Left lobe of liver (tissue), 2 donors: Measurements from ENCODE around the gene TRIM45. TPM values are rescaled to one million over a fixed set of nuclear protein-coding genes. Genes with fewer than 3 reads are reported as not detected.
"Not testable (repeated sequence)": the region's sequence is repeated elsewhere in the genome, so short reads cannot be mapped to it uniquely, and the experiment has no call there.

Experiments used
- ATAC-seq: fragments of 200-7000 bp; cut with Tn5 transposase; one replicate; pipeline ENCODE4 v1.9.1; 2020; ENCODE audit warnings: mild to moderate bottlenecking, moderate library complexity
- DNase-seq: peaks from one replicate; pipeline ENCODE4 v3.0.0-alpha.2; 2020; ENCODE audit warnings: low spot score
- total RNA-seq: library from RNA; stranded (reverse); gene quantifications from one replicate; pipeline ENCODE4 v1.2.1, GENCODE V29; 2021
- donor health status: DM: no; HTN: no; CAD: no; lungs with moderate emphysema.
- donor health status: DM: no; HTN: yes; CAD: no.

Gene TRIM45
- total RNA-seq, 1 donor from 2014 or later, result 0.73 TPM

DNA sequence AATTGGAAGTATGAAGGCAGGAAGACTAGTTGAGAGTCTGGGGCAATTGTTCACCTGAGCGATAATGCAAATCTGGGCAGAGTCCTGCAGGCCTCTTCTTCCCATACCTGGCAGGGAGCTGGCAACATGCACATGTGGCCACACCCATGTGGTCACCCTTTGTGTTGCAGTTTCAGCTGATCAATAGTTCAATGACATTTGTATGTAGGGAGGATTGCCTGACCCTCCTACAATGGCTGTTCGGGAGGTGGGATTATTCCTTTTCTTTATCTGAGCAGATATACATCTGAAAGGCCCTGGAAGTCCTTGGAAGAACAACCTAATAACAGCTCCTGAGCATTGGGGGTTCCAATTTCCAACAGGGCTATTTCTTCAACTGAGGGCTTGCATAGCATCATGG lies 15.2 kb upstream of the TRIM45 start:
- ATAC-seq (no peak), DNase-seq (no peak)

DNA sequence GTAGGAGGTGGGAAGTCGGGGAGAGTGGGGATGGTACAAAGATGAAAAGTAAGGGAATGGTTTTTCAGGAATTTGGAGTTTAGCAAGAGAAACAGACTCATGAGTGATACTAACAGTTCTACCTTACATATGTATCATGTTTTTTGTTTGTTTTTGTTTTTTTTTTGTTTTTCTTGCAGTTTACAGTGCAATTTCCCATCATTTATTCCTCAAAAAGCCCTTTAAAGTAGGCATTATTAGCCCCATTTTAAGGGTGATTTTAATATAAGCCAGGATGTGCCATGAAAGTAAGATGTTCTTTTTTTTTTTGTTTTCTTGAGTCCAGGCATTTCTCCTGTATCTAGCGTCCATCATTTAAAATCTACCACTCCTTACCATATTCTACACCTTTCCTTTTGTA lies 13.8 kb upstream of the TRIM45 start:
- ATAC-seq (no peak), DNase-seq (no peak)

GRCh38 chr1:117130526-117130925 lies 9.0 kb upstream of the TRIM45 start:
- ATAC-seq (no peak), DNase-seq (no peak)

DNA sequence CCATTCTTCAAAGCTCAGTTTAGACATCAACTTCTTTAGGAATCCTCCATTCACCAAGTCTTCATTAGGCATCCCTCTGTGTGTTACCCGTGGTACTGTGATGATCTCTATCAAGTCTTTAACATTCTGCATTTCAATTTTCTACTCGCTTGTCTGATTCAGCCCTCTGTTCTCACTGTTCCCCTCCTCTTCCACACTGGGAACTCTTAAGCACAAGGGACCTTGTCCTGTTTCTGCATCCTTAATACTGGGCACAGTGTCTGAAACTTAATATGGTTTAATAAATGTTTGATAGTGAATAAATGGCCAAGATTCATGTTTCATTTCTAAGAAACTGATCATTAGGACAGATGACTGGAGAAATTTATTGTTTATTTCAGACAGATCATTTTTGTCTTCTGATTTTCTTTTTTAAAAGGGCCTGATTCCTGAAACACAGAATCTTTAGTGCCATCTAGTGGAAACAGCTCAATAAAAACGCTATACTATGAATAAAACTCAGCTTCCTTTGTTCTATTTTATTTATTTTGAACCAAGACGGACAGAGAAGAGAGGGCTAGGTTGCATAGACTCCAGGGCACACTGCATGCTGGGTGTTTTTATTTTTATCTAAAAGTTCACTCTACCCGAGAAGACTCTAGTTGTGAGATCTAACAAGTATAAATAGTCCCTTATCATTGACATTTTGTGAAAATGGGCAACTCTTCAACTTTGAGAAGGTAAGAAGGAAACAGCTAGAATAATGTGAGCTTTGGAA lies 7.0 kb upstream of the TRIM45 start:
- ATAC-seq (peak; percentile 68), DNase-seq (no peak)

DNA sequence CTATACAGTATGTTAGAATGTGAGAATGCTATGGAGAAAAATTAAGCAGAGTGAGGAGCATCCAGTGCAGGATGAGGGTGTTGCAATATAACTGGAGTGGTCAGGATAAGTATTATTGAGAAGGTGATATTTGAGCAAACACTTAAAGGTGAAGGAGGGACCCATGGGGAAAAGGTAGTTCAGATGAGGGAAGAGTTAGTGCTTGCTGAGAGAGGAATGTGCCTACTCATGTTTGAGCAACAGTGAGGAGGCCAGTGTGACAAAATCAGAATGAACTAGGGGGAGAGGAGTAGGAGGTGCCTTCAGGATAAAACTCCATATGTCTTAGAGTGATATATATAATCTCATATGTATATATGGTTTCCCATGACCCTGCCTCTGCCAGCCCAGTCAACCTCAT lies 6.2 kb upstream of the TRIM45 start:
- ATAC-seq, result no peak

DNA sequence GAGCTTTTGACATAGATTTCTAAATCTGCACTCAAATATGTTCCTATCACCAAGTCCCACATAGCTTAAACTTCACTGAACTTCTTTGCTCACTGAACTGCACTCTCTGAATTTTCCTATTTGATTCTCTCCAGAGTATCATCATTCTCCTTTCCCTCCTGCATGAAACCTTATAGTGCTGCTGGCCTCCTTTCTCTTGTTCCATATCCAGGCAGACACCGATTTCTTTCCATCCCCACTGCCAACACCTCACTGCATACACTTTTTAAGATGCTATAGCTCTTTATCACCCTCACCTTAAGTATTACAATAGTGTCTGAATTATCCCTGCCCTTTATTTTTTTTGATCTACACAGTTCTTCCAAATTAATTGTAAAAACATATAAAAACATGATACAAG lies 3.1 kb upstream of the TRIM45 start:
- DNase-seq (no peak), ATAC-seq (no peak)

More for the DNA sequence above, 6.2 kb upstream of the TRIM45 start:
- DNase-seq, result no peak

- ATAC-seq, result no peak
These were observed 1.7 kb upstream of the TRIM45 start for GRCh38 chr1:117123274-117123673.

GRCh38 chr1:117122330-117123025 lies 929 bp upstream of the TRIM45 start:
- no peak for ATAC-seq
- DNase-seq, result no peak

More at GRCh38 chr1:117123274-117123673, 1.7 kb upstream of the TRIM45 start:
- no peak for DNase-seq

DNA sequence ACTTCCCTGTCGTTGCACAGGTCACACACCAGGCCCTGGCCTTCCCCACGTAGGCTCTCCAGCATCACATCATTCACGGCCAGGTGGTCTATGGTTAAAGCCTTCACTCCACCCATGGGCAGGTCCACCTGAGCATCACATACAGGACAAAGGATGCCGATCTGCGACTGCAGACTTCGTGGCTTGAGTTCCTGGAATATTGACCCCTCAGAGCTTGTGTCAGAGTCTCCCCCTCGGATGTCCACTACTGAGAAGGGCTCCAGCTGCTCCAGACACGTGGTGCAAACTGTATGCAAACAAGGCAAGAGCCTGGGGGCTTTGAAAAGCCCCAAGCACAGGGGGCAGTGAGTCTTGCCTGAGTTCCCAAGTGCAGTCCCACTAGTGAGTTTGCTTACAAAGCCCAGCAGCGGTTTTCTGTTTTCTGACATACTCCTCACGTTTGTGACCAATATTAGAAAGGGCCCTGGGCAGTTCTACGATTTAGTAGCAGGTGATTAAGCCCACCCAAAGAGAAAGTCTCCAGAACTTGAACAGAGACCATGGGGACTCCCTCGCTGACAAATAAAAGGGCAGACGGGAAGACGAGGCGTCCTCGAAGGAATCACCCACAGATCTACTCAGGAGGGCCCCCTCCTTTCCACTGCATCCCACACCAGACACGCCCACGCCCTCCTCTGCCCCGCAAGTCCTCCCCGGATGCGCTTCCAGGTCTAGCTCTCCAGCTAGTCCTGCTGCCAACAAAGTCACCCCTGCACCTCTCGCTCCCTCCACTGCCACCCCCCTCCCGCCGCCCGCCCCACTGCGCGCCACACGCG lies 568 bp downstream of the TRIM45 start:
- DNase-seq, result no peak
- peak; percentile 37 for ATAC-seq

GRCh38 chr1:117119144-117119543 lies 2.4 kb downstream of the TRIM45 start:
- not testable (repeated sequence) for ATAC-seq, DNase-seq

DNA sequence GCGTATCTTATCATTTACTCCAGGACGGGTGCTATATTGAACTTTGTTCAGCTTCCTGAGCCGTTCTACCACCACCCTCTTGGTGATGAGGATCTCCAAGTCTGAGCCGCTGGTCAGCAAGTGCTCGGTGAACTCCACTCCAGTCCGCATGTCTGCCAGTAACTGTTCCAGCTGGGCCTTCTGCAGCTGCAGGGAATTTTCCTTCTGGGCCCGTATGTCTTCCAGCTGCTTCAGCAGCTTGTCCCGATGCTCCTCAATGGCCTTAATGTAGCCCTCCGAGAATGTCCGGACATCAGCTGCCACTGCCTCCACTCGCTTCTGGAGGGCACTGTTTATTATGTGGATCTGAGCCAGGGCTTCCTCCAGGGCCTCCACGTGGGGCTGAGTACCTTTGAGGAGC lies 3.4 kb downstream of the TRIM45 start:
- ATAC-seq (no peak), DNase-seq (no peak)

DNA sequence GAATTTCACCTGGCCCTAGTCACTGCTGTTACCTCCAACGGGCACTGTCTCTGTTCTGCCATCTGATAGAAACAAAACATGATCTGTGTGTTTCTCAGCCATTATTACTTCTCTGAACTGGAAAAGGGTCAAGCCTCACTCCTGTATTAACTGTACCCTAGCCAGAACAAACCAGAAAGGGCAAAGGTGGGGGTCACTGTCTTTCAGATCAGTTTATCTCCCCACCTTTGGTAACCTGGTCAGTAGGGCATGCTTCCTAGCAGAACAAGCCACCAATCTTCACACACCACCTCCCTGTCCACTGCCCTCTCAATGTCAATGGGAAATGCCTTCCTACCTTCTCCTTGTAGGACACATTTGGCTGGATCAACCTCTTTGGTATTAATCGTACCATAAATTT lies 3.9 kb downstream of the TRIM45 start:
- peak; percentile 55 for DNase-seq
- peak; percentile 38 for ATAC-seq

GRCh38 chr1:117116784-117117130 lies 4.8 kb downstream of the TRIM45 start:
- DNase-seq (no peak), ATAC-seq (no peak)

- DNase-seq (no peak), ATAC-seq (no peak)
These were observed 5.3 kb downstream of the TRIM45 start for GRCh38 chr1:117116090-117116783.

GRCh38 chr1:117114877-117115276 lies 6.7 kb downstream of the TRIM45 start:
- ATAC-seq (no peak), DNase-seq (no peak)

DNA sequence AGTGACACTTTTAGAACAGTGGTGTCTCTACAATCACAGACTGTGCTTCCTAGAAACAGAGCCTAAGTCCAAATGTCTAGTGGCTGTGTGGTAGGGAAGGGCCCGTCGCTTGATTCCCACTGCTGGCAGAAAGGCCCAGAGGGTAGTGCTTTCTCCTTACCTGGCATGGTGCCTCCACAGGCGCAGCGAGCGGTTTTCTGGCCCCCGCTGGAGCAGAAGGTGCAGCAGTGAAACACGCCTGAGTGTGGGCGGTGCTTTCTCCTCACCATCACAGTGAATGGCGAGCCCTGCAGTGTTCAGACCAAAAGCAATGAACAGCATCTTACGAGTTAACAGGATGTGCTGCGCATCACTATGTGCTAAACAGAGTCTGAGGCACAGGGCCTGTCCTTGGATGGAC lies 8.3 kb downstream of the TRIM45 start:
- ATAC-seq (no peak), DNase-seq (no peak)

GRCh38 chr1:117112047-117112717 lies 9.4 kb downstream of the TRIM45 start:
- ATAC-seq, result no peak
- no peak for DNase-seq

DNA sequence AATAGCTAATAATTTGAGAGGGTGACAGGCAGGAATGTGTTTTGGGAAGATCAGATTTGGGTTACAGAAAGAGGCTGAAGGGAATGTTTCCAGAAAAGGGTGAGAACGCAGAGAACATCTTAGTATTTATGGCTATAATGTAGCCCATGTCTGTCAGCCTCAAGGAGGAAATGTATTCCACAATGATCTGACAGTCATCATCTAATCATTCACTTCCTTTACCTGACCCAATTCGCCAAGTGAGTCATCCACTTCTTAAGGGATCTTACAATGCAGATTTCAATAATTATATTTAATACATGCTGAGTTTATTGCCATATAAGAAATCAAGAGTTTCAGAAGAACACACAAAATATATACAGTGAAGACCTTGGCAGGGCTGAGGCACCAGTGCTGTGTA lies 10.8 kb downstream of the TRIM45 start:
- DNase-seq, result no peak
- no peak for ATAC-seq

GRCh38 chr1:117107364-117107763 lies 14.2 kb downstream of the TRIM45 start:
- DNase-seq (no peak), ATAC-seq (no peak)

DNA sequence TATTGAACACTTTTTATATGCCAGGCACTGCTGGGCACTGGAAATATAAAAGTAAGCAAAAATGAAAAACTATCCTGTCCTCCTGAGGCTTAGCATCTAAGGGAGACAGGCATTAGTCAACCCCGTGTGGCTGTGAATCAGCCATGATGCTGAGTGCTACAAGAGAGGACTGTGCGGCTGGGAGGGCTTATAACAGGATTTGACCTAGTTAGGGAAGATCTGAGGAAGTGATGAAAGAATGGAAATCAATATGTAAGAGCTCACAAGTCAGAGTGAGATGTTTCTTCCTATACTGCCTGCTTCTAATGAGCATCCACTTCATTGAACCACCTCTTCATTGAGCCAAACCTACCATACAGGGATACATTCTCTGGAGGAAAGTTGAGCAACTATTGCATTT lies 15.1 kb downstream of the TRIM45 start:
- DNase-seq (no peak), ATAC-seq (no peak)

DNA sequence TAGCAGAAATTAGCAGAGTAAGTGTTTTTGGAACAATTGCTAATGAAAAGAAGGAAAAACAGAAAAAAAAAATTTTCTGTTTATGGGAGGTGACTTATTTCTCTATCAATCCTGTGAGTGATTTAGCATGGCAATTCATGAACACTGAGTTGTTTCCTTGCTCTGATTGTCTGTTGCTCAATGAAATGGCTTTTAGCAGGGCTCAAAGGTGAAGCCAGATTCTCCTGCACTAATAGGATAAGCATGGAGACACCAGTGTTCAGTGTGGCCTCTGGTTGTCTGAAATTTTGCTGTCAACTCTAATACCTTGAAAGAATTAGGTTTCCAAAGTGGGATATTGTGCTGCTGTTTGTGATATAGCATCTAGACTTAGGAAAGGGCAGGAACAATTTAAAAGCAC lies 15.8 kb downstream of the TRIM45 start:
- no peak for DNase-seq
- no peak for ATAC-seq
